T-helper 1 cell treated with Interleukin-12 subunit alpha and Interleukin-12 subunit beta and Interleukin-4 antibody, amounts not matched to agents 30 μg/mL and 1 μg/mL, for 36 hours (primary cell): Measurements from ENCODE around the gene NFXL1.
A peak's percentile ranks its signal among the peaks of the same experiment; 100 is the strongest.

Experiments
- H3K27ac Mint-ChIP-seq: one replicate; pipeline ENCODE4 v1.8.0; 2021; ENCODE audit warnings: mild to moderate bottlenecking, mixed read lengths
- H3K27me3 Mint-ChIP-seq: one replicate; pipeline ENCODE4 v1.8.0; 2021; ENCODE audit warnings: low read depth, mixed read lengths
- H3K36me3 Mint-ChIP-seq: one replicate; pipeline ENCODE4 v1.8.0; 2021; ENCODE audit warnings: low read depth, mixed read lengths
- H3K4me1 Mint-ChIP-seq: one replicate; pipeline ENCODE4 v1.8.0; 2021; ENCODE audit warnings: low read depth, mixed read lengths
- H3K4me3 Mint-ChIP-seq: one replicate; pipeline ENCODE4 v1.8.0; 2021; ENCODE audit warnings: mild to moderate bottlenecking, moderate library complexity, mixed read lengths
- H3K9me3 Mint-ChIP-seq: one replicate; pipeline ENCODE4 v1.8.0; 2021; ENCODE audit warnings: mixed read lengths

NFXL1 gene

GRCh38 chr4:47860305-47860704 lies 54.1 kb downstream of the NFXL1 start:
- peaks cover 4% of the 10 kb centered on the region for H3K36me3 Mint-ChIP-seq
- H3K4me1 Mint-ChIP-seq = no peaks in the 10 kb centered on the region
- no peaks in the 10 kb centered on the region for H3K27me3 Mint-ChIP-seq
- H3K4me3 Mint-ChIP-seq = no peak overlapping the region
- no peak overlapping the region for H3K27ac Mint-ChIP-seq
- H3K9me3 Mint-ChIP-seq = no peaks in the 10 kb centered on the region

GRCh38 chr4:47858006-47858405 lies 56.4 kb downstream of the NFXL1 start:
- no peak overlapping the region for H3K27ac Mint-ChIP-seq
- H3K27me3 Mint-ChIP-seq = no peaks in the 10 kb centered on the region
- no peak overlapping the region for H3K4me3 Mint-ChIP-seq
- no peaks in the 10 kb centered on the region for H3K9me3 Mint-ChIP-seq
- H3K4me1 Mint-ChIP-seq = no peaks in the 10 kb centered on the region
- peaks cover 4% of the 10 kb centered on the region for H3K36me3 Mint-ChIP-seq

GRCh38 chr4:47856713-47857112 lies 57.7 kb downstream of the NFXL1 start:
- H3K27me3 Mint-ChIP-seq = no peaks in the 10 kb centered on the region

GRCh38 chr4:47855350-47855749 lies 59.0 kb downstream of the NFXL1 start:
- Mint-ChIP-seq H3K4me3 (no peak overlapping the region), H3K4me1 (no peaks in the 10 kb centered on the region), H3K36me3 (peaks cover 6% of the 10 kb centered on the region), H3K9me3 (no peaks in the 10 kb centered on the region), H3K27ac (no peak overlapping the region), H3K27me3 (no peaks in the 10 kb centered on the region)

More at GRCh38 chr4:47856713-47857112, 57.7 kb downstream of the NFXL1 start:
- Mint-ChIP-seq H3K27ac (no peak overlapping the region), H3K4me1 (no peaks in the 10 kb centered on the region), H3K9me3 (no peaks in the 10 kb centered on the region), H3K4me3 (no peak overlapping the region), H3K36me3 (peaks cover 6% of the 10 kb centered on the region)

- Mint-ChIP-seq H3K36me3 (peaks cover 7% of the 10 kb centered on the region), H3K9me3 (no peaks in the 10 kb centered on the region), H3K4me1 (no peaks in the 10 kb centered on the region), H3K4me3 (no peak overlapping the region), H3K27me3 (no peaks in the 10 kb centered on the region), H3K27ac (no peak overlapping the region)
Observed at GRCh38 chr4:47852136-47852535, 62.2 kb downstream of the NFXL1 start.

GRCh38 chr4:47849466-47849865 lies 64.9 kb downstream of the NFXL1 start:
- Mint-ChIP-seq H3K4me3 (no peak overlapping the region), H3K27ac (no peak overlapping the region), H3K27me3 (no peaks in the 10 kb centered on the region), H3K9me3 (no peaks in the 10 kb centered on the region), H3K36me3 (peaks cover 16% of the 10 kb centered on the region), H3K4me1 (no peaks in the 10 kb centered on the region)

GRCh38 chr4:47848041-47848440 lies 66.3 kb downstream of the NFXL1 start:
- Mint-ChIP-seq H3K27me3 (no peaks in the 10 kb centered on the region), H3K27ac (no peak overlapping the region), H3K36me3 (peaks cover 22% of the 10 kb centered on the region), H3K4me1 (no peaks in the 10 kb centered on the region), H3K9me3 (no peaks in the 10 kb centered on the region), H3K4me3 (no peak overlapping the region)

GRCh38 chr4:47842985-47843384 lies 71.4 kb downstream of the NFXL1 start:
- Mint-ChIP-seq H3K36me3 (peaks cover 15% of the 10 kb centered on the region), H3K9me3 (no peaks in the 10 kb centered on the region), H3K27me3 (peaks cover 3% of the 10 kb centered on the region), H3K4me3 (no peak overlapping the region), H3K27ac (no peak overlapping the region), H3K4me1 (peaks cover 3% of the 10 kb centered on the region)

GRCh38 chr4:47840291-47840690 lies 74.1 kb downstream of the NFXL1 start:
- peaks cover 20% of the 10 kb centered on the region for H3K4me1 Mint-ChIP-seq
- H3K27ac Mint-ChIP-seq = no peak overlapping the region
- H3K36me3 Mint-ChIP-seq = peaks cover 9% of the 10 kb centered on the region
- H3K4me3 Mint-ChIP-seq = no peak overlapping the region
- H3K27me3 Mint-ChIP-seq = peaks cover 25% of the 10 kb centered on the region
- no peaks in the 10 kb centered on the region for H3K9me3 Mint-ChIP-seq

- Mint-ChIP-seq H3K4me3 (no peak overlapping the region), H3K27me3 (peaks cover 31% of the 10 kb centered on the region), H3K9me3 (no peaks in the 10 kb centered on the region), H3K4me1 (peaks cover 20% of the 10 kb centered on the region), H3K36me3 (peaks cover 4% of the 10 kb centered on the region), H3K27ac (no peak overlapping the region)
Observed at GRCh38 chr4:47839259-47839658, 75.1 kb downstream of the NFXL1 start.

- no peak overlapping the region for H3K4me3 Mint-ChIP-seq
- H3K27ac Mint-ChIP-seq = no peak overlapping the region
Observed at GRCh38 chr4:47838445-47838844, 75.9 kb downstream of the NFXL1 start.

GRCh38 chr4:47837908-47838294 lies 76.5 kb downstream of the NFXL1 start, which contains the start of gene CORIN:
Gene CORIN, minus strand, starts transcription at chr4:47838067. Its CDS starts 118 bp downstream, at chr4:47837949.
- H3K27me3 Mint-ChIP-seq = peaks cover 40% of the 10 kb centered on the region
- peaks cover 20% of the 10 kb centered on the region for H3K4me1 Mint-ChIP-seq
- H3K36me3 Mint-ChIP-seq = no peaks in the 10 kb centered on the region
- peak within 1 kb of the TSS; percentile 80 for H3K4me3 Mint-ChIP-seq
- no peak within 1 kb of the TSS for H3K27ac Mint-ChIP-seq
- no peaks in the 10 kb centered on the region for H3K9me3 Mint-ChIP-seq

More at GRCh38 chr4:47838445-47838844, 75.9 kb downstream of the NFXL1 start:
- Mint-ChIP-seq H3K27me3 (peaks cover 39% of the 10 kb centered on the region), H3K36me3 (no peaks in the 10 kb centered on the region), H3K4me1 (peaks cover 20% of the 10 kb centered on the region), H3K9me3 (no peaks in the 10 kb centered on the region)

- H3K27me3 Mint-ChIP-seq = peaks cover 40% of the 10 kb centered on the region
- H3K27ac Mint-ChIP-seq = no peak overlapping the region
- H3K36me3 Mint-ChIP-seq = no peaks in the 10 kb centered on the region
- H3K4me1 Mint-ChIP-seq = peaks cover 20% of the 10 kb centered on the region
- peak overlapping the region; percentile 80 for H3K4me3 Mint-ChIP-seq
- H3K9me3 Mint-ChIP-seq = no peaks in the 10 kb centered on the region
Observed at GRCh38 chr4:47837094-47837907, 77.1 kb downstream of the NFXL1 start.

- H3K4me1 Mint-ChIP-seq = peaks cover 20% of the 10 kb centered on the region
- peak overlapping the region; percentile 80 for H3K4me3 Mint-ChIP-seq
- H3K27me3 Mint-ChIP-seq = peaks cover 40% of the 10 kb centered on the region
- no peak overlapping the region for H3K27ac Mint-ChIP-seq
- H3K9me3 Mint-ChIP-seq = no peaks in the 10 kb centered on the region
- H3K36me3 Mint-ChIP-seq = no peaks in the 10 kb centered on the region
Observed at GRCh38 chr4:47836641-47837093, 77.7 kb downstream of the NFXL1 start.

- H3K36me3 Mint-ChIP-seq = no peaks in the 10 kb centered on the region
- H3K9me3 Mint-ChIP-seq = no peaks in the 10 kb centered on the region
- peaks cover 20% of the 10 kb centered on the region for H3K4me1 Mint-ChIP-seq
- peaks cover 40% of the 10 kb centered on the region for H3K27me3 Mint-ChIP-seq
- no peak overlapping the region for H3K27ac Mint-ChIP-seq
- no peak overlapping the region for H3K4me3 Mint-ChIP-seq
Observed at GRCh38 chr4:47835494-47835893, 78.9 kb downstream of the NFXL1 start.
